ENCODE measurements around the gene RASGEF1B.

RASGEF1B gene

GRCh38 chr4:81466841-81467671, 4.7 kb downstream of the RASGEF1B start:
- DNase-seq = peak in 43 of 58 donors; percentile 4 to 82 (median 34)

DNA sequence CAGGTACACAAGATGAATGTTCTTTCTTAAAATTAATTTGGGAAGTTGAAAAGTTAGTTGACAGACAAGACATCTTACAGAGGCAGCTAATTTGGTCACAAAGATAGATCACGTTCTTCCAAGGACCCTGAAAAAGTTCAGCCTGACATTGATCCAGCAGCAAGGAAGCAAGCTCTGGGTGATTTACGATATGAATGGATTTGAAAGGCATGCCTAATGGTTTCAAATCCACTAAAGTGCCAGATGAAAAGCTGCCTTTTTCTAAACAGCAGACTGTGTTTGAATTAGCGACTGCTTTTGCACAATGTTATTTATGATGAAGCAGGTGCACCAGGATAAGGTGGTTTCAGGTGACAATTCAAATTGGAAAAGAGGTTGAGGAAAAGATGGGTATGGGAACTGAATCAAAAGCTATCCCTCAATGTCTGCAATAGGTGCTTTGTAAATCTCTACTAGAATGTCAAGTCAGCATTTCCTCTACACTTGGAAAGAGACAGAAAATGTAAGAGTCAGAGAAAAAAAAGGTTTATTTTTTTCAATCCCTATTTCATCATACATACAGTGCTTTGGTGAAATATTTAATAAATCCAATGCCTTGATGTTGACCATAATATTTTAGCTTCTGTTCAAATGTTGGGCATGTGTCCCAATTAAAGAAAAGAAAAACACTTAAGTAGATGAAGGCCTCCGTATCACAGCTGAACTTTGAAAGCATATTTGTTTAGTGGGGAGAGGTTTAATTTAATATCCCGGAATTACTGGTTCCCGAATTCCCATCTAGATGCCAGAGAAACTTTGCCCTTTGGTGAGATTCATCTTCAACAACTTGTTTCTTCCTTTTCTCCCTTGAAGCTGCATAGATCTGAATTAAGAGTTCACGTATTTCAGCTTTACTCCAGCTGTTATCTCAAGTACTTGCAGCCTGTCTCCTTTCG, 6.0 kb downstream of the RASGEF1B start:
- no peak for DNase-seq

- no peak for DNase-seq
Observed at GRCh38 chr4:81460834-81461233, 10.9 kb downstream of the RASGEF1B start.

DNA sequence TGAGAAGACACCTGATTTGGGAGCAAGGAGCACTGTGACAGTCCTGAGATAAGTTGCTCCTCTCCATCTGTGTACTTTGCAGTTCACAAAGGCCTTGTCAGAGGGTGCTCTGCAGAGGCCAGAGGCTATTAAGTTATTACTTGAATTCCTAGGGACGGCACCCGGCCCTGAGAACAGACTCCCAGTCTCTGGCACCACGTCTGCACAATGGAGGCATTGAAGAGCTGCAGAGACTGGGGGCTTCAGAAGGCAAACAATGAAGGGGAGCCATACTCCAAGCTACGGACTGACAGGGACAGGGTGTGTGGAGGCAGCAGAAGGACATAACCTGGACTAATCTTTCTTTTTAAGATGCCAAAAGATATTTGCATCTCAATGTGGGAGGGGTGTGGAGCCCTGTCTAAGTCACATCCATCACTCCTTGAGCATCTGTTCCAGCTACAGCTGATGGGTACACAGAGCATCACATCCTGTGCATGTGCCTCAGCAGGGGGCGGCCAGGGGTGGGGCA, 11.5 kb downstream of the RASGEF1B start:
- DNase-seq = peak in 9 of 58 donors; percentile 3 to 61 (median 15)

GRCh38 chr4:81459228-81459627, 12.5 kb downstream of the RASGEF1B start:
- peak in 1 of 58 donors; percentile 6 for DNase-seq

- DNase-seq = peak in 1 of 58 donors; percentile 2
Observed at GRCh38 chr4:81457921-81458520, 13.7 kb downstream of the RASGEF1B start.

DNA sequence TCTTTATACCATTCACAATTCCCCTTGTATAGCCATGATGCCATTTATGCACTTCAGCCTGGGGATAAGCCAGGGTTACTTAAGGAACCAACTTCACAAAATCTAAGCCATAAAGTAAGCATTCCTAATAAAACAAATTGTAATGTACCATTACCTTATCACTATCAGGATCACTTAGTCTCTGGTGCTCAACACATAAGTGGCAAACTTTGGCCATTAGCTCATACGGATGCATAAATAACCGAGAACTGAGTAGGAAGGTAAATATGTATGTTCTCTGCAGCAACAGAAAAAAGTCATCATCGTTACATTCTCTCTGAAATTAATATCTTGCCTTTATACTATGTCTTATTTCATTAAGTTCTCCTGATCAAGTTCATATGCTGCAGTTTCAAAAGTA, 14.4 kb downstream of the RASGEF1B start:
- no peak for DNase-seq

DNA sequence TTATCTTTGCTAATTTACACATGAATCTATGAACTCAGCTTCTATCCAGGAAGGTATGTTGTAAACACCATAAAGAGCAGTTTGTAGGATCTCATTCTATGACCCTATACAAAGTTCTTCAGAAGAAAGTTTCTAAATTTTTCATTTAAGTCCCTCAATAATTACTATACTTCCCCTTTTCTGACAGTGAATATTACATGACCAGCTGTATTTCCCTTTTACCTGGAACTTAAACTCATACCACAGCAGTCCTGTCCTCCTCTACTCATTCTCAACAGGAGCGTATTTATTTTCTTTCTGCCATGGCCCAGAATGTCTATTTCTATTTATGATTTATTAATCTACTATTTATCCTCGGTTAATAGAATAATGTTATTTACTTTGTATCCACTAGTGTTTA, 15.8 kb downstream of the RASGEF1B start:
- no peak for DNase-seq

- DNase-seq = no peak
Observed at GRCh38 chr4:81454948-81455347, 16.8 kb downstream of the RASGEF1B start.

DNA sequence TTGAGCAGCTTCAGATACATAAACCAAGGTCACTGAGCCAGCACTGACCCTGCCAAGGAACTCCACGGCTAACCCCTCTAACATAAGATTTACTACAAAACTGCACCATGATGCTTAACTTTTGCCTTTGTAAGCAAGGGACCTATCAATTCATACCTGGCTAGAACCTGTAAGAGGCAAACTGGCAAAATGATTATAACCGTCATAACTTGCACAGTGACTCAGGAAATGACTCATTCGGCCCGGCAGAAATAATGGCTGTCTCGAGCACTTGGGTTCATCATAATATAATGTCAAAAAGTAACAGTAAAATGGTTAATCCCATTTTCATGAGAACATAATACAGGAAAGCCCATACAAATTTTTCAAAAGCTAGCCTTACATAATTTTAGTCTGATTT, 17.2 kb downstream of the RASGEF1B start:
- no peak for DNase-seq

- DNase-seq = no peak
Observed at GRCh38 chr4:81453024-81453423, 18.7 kb downstream of the RASGEF1B start.

- no peak for DNase-seq
Observed at GRCh38 chr4:81452452-81453006, 19.2 kb downstream of the RASGEF1B start.

DNA sequence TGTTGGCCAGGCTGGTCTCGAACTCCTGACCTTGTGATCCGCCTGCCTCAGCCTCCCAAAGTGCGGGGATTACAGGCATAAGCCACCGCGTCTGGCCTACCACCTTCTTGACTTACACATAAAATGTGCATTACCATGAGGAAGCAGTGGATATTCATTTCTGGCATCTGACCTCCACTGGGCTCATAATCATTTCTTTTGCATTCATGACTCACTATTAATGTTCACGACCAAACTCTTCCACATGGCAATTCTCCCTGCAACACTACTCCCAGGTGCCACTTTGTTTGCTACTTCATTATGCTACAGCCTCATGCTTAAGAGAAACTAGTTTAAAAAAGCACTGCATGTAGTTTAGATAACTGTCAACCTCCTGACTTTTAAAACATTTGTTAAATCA, 22.7 kb downstream of the RASGEF1B start:
- DNase-seq = no peak

GRCh38 chr4:81447566-81448229, 24.0 kb downstream of the RASGEF1B start:
- no peak for DNase-seq

DNA sequence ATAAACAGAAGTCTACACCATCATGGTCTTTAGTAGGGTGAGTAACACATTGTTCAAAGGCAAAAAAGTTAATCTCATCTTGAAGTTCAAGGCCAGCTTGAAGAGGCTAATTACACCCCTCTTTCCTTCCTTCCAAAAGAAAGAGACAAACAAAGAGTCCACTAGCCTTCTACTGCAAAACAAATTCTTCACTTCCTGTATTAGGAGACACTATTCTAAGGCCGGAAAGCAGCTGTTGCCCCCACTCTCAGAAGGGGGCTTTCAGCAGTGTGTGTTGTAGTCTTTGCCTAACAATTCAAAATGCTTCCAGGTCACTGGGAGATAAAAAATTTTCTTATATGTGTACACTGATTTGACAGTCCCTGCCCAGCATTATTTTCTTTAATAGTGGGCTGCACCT, 25.1 kb downstream of the RASGEF1B start:
- no peak for DNase-seq

GRCh38 chr4:81445196-81445595, 26.5 kb downstream of the RASGEF1B start:
- DNase-seq = no peak

GRCh38 chr4:81442484-81443085, 29.1 kb downstream of the RASGEF1B start:
- DNase-seq = no peak

DNA sequence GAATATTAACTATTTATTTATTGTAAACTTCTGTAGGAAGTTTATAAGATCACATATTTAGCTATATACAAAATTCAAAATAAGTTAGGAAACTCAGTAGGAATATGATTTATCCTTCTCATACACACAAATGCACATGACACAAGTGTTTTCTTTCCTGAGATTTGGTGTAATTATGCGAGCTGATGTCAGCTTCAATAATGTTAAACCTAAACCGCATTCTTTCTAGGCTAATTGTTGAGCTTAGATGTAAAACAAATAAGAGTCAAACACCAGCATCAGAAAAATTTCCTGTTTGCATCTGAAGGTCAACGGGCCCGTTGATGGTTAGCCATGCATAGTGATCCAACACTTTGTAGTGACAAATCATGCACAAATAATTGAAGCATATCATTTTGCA, 30.8 kb downstream of the RASGEF1B start:
- no peak for DNase-seq

GRCh38 chr4:81436941-81437574, 34.6 kb downstream of the RASGEF1B start:
- no peak for DNase-seq

DNA sequence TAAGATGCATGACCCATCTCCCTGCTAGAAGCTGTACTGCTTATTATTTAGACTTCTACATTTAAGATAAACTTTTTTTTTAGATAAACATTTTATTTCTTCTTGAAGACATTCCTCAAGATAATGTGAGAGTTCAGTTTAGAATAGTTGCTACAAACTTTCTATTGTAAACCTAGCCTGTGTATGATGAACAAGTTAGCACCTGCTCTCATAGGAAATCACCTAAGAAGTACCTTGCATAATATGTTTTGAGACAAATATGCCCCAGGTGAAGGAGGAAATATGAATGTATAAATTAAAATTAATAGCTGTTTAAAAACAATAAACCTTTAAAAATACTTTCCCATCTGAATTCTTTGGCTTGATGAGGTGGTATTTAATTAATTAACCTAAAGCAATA, 35.6 kb downstream of the RASGEF1B start:
- DNase-seq = no peak
